ENCODE results near the gene DMAP1. TPM values are rescaled to one million over a fixed set of nuclear protein-coding genes. Genes with fewer than 3 reads are reported as not detected.

DMAP1 gene
- polyA plus RNA-seq, 3 donors, result 18.9 to 51.4 (median 21.3) TPM

- 86% methylated on average over 6 of the region's 8 CpGs for WGBS (ENCODE audit: insufficient coverage)
- H3K9ac ChIP-seq (ENCODE audit: insufficient read depth, low read length, poor library complexity, severe bottlenecking), result no peak overlapping the region
- H3K27ac Mint-ChIP-seq, result no peak overlapping the region
- H4K20me1 ChIP-seq (ENCODE audit: insufficient read depth, low read length), result no peaks in the 10 kb centered on the region
- intact Hi-C loops (cut with micrococcal nuclease), result no loop called here
- H3K79me2 ChIP-seq (ENCODE audit: insufficient read depth, low read length), result no peaks in the 10 kb centered on the region
- H3K27ac ChIP-seq (ENCODE audit: low read depth in 1 of 2, low read length in 2 of 2), result no peak overlapping the region
- H3K4me2 ChIP-seq (replicated peaks; ENCODE audit: extremely low read depth, low read length, poor library complexity, severe bottlenecking), result no peak overlapping the region
- peaks cover 16 to 17% of the 10 kb centered on the region in 2 donors for H3K4me1 ChIP-seq (ENCODE audit: control insufficient read depth in 1 of 2, insufficient read depth in 2 of 2, low read length in 2 of 2)
- H3K4me3 ChIP-seq (replicated peaks in 1 of 3; ENCODE audit: low read depth in 2 of 3, low read length in 3 of 3), result no peak overlapping the region
- peaks cover 0 to 2% (median 0%) of the 10 kb centered on the region in 7 donors for H3K9me3 Mint-ChIP-seq
- H3K36me3 Mint-ChIP-seq, result peaks cover 25 to 26% of the 10 kb centered on the region in 2 donors
- DNase-seq, result no peak
- H3K36me3 ChIP-seq (replicated peaks in 1 of 2; ENCODE audit: control insufficient read depth in 1 of 2, insufficient read depth in 2 of 2, low read length in 2 of 2), result peaks cover 0 to 18% of the 10 kb centered on the region in 2 donors
- no peaks in the 10 kb centered on the region for H3K9me3 ChIP-seq (replicated peaks in 1 of 2; ENCODE audit: control insufficient read depth in 1 of 2, insufficient read depth in 1 of 2, low read length in 2 of 2)
- H3K27me3 Mint-ChIP-seq (ENCODE audit: low read depth in 3 of 3), result peaks cover 0 to 2% (median 0%) of the 10 kb centered on the region in 3 donors
- peaks cover 19% of the 10 kb centered on the region for H3K4me1 Mint-ChIP-seq
- H3K27me3 ChIP-seq (ENCODE audit: control insufficient read depth in 2 of 2, insufficient read depth in 2 of 2, low read length in 2 of 2), result no peaks in the 10 kb centered on the region
- no peak overlapping the region for H3K4me3 Mint-ChIP-seq
- H2AFZ ChIP-seq (ENCODE audit: insufficient read depth, low read depth, low read length, poor library complexity, severe bottlenecking), result no peak overlapping the region
- TF ChIP-seq CTCF (IDR thresholded peaks at IDR 0.05), result no peak
These were observed 23.4 kb downstream of the DMAP1 start for GRCh38 chr1:44236490-44237272.

DNA sequence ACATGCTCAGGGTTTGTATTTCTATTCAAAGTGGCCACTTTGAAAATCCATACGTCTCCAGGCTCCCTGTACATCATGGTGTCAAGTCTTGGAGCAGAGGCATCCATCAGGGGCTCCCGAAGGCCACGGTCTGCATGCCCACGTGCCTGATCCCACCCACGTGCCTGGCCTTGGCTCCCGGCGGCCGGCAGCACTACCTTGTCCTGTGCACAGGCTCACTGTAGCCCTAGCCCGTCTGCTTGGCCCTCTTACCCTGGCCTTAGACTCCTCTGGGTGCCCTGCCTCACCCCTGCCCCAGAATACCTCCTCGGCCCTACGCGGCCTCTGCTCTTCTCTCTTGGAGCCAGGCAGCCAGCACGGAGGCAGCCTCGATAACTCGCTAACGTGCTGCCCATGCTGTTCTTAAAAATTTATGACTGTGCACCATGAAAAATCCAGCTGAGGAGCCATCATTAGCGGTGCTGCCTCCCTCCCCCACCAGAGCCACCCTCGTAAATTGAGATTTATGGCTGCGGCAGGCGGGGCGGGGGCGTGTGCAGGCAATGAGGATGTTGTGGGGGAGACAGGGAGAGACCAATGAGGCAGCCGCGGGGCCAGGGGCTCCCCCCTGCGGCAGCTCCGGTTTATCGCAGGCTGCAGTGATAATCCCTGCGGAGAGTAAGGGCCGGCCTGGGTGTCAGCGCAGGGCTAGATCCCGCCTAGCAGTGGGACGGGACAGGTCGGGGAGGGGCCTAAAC is 24.6 kb downstream of the DMAP1 start:
- H3K4me3 Mint-ChIP-seq, result peak overlapping the region; percentile 50 to 63

More for the DNA sequence above, 24.6 kb downstream of the DMAP1 start:
- DNase-seq, result peak; percentile 54 to 57 (median 55)
- H3K27me3 ChIP-seq (ENCODE audit: control insufficient read depth in 2 of 2, insufficient read depth in 2 of 2, low read length in 2 of 2), result no peaks in the 10 kb centered on the region
- no peaks in the 10 kb centered on the region for H4K20me1 ChIP-seq (ENCODE audit: insufficient read depth, low read length)
- no peak overlapping the region for H3K27ac Mint-ChIP-seq
- peaks cover 22 to 25% of the 10 kb centered on the region in 2 donors for H3K36me3 Mint-ChIP-seq
- H3K4me1 Mint-ChIP-seq, result peaks cover 19% of the 10 kb centered on the region
- peaks cover 0 to 2% (median 0%) of the 10 kb centered on the region in 3 donors for H3K27me3 Mint-ChIP-seq (ENCODE audit: low read depth in 3 of 3)
- 42% methylated on average over 31 of the region's 33 CpGs for WGBS (ENCODE audit: insufficient coverage)
- H3K9me3 ChIP-seq (replicated peaks in 1 of 2; ENCODE audit: control insufficient read depth in 1 of 2, insufficient read depth in 1 of 2, low read length in 2 of 2), result no peaks in the 10 kb centered on the region
- H3K9ac ChIP-seq (ENCODE audit: insufficient read depth, low read length, poor library complexity, severe bottlenecking), result peak overlapping the region; percentile 21
- H3K79me2 ChIP-seq (ENCODE audit: insufficient read depth, low read length), result no peaks in the 10 kb centered on the region
- intact Hi-C loops (cut with micrococcal nuclease), result no loop called here
- H3K4me3 ChIP-seq (replicated peaks in 1 of 3; ENCODE audit: low read depth in 2 of 3, low read length in 3 of 3), result peak overlapping the region in 1 of 3 experiments; percentile 36
- no peak overlapping the region for H2AFZ ChIP-seq (ENCODE audit: insufficient read depth, low read depth, low read length, poor library complexity, severe bottlenecking)
- peaks cover 0 to 11% of the 10 kb centered on the region in 2 donors for H3K36me3 ChIP-seq (replicated peaks in 1 of 2; ENCODE audit: control insufficient read depth in 1 of 2, insufficient read depth in 2 of 2, low read length in 2 of 2)
- TF ChIP-seq CTCF (IDR thresholded peaks at IDR 0.05), result peak; percentile 80
- H3K4me1 ChIP-seq (ENCODE audit: control insufficient read depth in 1 of 2, insufficient read depth in 2 of 2, low read length in 2 of 2), result peaks cover 16 to 17% of the 10 kb centered on the region in 2 donors
- H3K9me3 Mint-ChIP-seq, result peaks cover 0 to 2% (median 0%) of the 10 kb centered on the region in 7 donors
- no peak overlapping the region for H3K27ac ChIP-seq (ENCODE audit: low read depth in 1 of 2, low read length in 2 of 2)
- peak overlapping the region; percentile 60 for H3K4me2 ChIP-seq (replicated peaks; ENCODE audit: extremely low read depth, low read length, poor library complexity, severe bottlenecking)

Measured in CD14-positive monocyte (primary cell).